ENCODE results near the gene EPB41L2.

EPB41L2 gene

DNA sequence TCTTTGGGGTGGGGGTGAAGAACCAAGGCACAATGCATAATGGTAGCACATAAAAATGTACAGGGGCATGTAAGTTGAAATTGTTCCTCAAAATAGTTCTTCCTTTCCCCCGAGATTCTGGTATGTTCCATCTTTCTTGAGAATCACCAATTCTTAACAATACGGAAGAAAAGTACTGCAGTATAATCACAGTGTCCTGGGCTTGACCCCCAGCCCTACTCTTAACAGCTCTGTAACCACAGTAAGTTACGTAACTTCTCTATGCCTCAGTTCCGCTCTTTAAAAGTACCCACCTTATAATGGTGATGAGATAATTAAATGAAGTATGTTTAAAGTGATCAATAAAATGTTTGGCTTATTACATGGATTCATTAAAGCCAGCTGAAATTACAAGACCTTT, 131.4 kb downstream of the EPB41L2 start:
- H3K4me3 ChIP-seq (ENCODE audit: control insufficient read depth, low read depth, low read length): no peak overlapping the region
- DNase-seq (ENCODE audit: low read depth): no peak
- TF ChIP-seq, protein P1, sequence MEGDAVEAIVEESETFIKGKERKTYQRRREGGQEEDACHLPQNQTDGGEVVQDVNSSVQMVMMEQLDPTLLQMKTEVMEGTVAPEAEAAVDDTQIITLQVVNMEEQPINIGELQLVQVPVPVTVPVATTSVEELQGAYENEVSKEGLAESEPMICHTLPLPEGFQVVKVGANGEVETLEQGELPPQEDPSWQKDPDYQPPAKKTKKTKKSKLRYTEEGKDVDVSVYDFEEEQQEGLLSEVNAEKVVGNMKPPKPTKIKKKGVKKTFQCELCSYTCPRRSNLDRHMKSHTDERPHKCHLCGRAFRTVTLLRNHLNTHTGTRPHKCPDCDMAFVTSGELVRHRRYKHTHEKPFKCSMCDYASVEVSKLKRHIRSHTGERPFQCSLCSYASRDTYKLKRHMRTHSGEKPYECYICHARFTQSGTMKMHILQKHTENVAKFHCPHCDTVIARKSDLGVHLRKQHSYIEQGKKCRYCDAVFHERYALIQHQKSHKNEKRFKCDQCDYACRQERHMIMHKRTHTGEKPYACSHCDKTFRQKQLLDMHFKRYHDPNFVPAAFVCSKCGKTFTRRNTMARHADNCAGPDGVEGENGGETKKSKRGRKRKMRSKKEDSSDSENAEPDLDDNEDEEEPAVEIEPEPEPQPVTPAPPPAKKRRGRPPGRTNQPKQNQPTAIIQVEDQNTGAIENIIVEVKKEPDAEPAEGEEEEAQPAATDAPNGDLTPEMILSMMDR (IDR thresholded peaks at IDR 0.05; ENCODE audit: control insufficient read depth, insufficient read depth, low read depth, low read length, missing control alignments): no peak

DNA sequence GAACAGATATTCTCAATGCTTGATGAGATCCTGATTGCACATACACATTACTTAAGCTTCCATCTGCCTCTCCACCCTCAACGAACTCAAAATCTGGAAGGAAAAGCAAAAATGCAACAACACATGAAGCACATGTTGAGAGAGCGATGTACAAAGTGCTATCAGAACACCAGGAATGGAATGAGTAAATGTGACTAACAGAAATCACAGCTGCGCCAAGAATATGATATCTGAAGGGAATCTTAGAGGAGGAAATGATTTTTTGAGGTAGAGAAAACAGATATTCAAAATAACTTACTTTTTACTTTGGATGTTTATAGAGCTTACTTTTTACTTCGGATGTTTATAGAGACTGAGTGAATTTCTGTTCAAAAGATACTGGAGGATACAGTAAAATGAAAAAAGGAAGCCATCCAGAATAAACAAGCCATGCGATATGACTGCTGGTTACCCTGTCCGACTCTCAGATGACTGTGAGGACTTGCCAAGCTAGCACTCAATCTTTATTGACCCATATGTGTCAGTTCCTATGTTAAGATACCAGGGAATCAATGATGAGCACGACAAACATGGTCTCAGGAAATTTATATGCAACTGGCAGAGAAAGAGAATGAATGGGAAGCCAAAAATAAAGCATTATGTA, 133.9 kb downstream of the EPB41L2 start:
- DNase-seq (ENCODE audit: low read depth): no peak
- no peak overlapping the region for H3K4me3 ChIP-seq (ENCODE audit: control insufficient read depth, low read depth, low read length)
- TF ChIP-seq, protein P1 (IDR thresholded peaks at IDR 0.05; ENCODE audit: control insufficient read depth, insufficient read depth, low read depth, low read length, missing control alignments): no peak

DNA sequence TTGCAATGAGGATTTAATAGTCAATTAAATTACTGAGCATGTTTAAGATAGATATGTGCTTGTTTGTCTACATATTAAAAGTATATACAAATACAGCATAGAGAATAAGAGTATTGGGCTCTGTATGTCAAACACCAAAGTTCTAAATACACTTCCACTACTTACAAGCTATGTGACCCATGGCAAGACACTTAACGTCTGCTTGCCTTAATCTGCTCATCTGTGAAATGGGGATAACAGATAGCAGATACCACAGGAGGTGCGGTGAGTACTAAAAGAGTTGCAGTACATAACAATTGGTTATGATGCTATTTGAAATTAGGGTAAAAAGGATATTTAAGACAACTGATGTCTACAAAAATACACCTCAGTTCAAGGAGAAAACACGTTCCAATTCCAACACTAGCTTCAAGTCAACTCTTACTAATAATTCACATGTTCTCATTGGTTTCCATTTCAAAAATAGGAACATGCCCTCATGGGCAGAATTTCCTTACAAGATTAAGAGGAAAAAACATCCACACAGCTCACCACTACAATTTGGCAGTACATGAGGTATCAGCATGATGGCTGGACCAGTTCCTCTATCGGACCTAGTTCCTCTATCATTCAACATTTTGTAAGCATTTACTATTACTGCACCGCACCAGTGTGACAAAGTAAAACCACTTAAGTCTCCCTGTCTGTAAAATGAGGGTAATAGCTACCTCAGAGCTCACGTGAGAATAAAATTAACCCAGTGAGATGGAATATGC, 134.7 kb downstream of the EPB41L2 start:
- no peak for DNase-seq (ENCODE audit: low read depth)
- TF ChIP-seq, protein P1 (IDR thresholded peaks at IDR 0.05; ENCODE audit: control insufficient read depth, insufficient read depth, low read depth, low read length, missing control alignments): no peak
- no peak overlapping the region for H3K4me3 ChIP-seq (ENCODE audit: control insufficient read depth, low read depth, low read length)

DNA sequence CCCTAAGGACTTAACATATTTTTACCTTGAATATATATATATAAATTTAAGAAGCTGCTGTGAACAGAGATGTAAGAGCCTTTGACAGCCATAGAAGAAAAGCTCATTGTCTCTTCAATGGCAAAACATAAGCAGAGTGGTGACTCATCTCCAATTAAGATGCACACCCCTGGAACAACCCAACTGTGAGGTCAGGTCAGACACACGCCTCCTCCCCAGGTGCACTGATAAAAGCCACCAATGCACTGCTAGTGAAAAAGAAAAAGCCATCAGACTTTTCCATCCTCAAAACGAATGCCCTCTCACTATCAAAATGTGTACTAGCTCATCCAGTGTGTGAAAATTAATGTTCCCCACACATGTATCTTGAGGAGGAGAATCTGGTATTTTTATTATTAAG, 135.7 kb downstream of the EPB41L2 start:
- DNase-seq (ENCODE audit: low read depth): no peak
- TF ChIP-seq, protein P1 (IDR thresholded peaks at IDR 0.05; ENCODE audit: control insufficient read depth, insufficient read depth, low read depth, low read length, missing control alignments): no peak
- H3K4me3 ChIP-seq (ENCODE audit: control insufficient read depth, low read depth, low read length): no peak overlapping the region

DNA sequence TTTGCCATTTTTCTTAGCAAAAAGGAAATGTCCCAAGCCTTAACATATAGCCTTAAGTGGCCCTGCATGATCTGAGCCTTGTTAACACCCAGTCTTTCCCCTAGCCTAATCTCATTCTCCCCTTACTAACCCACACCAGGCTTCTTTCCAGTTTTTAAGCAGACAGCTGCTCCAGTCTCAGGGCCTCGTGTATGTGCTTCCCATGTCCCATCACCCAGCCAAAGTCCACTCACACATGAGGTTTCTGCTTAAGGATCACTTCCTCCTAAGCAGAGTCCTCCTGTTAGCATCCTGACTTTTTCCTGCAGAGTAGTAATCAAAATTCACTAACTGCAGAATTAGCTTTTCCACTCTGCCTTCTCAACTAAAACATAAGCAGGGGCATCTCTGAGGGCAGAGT, 139.7 kb downstream of the EPB41L2 start:
- H3K4me3 ChIP-seq (ENCODE audit: control insufficient read depth, low read depth, low read length): no peak overlapping the region
- DNase-seq (ENCODE audit: low read depth): no peak
- TF ChIP-seq, protein P1 (IDR thresholded peaks at IDR 0.05; ENCODE audit: control insufficient read depth, insufficient read depth, low read depth, low read length, missing control alignments): no peak

DNA sequence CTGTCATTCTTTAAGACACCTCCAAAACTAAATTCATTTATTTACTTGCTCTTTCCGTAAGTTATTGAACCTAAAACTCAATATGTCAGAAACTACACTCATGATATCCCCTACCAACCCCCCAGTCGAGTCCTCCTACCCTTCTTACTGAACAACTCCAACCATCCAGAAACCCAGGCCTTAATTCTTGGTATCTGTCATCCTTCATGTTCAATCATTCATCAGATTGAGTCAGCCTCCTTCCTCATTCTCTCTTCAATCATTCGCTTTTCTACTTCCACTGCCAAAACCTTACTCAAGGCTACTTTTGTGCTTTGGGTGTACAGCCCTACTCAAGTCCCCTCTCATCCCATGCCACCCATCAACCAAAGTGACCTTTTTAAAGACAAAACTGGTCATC, 140.1 kb downstream of the EPB41L2 start:
- DNase-seq (ENCODE audit: low read depth): no peak
- TF ChIP-seq, protein P1 (IDR thresholded peaks at IDR 0.05; ENCODE audit: control insufficient read depth, insufficient read depth, low read depth, low read length, missing control alignments): no peak

More for the DNA sequence above, 140.1 kb downstream of the EPB41L2 start:
- H3K4me3 ChIP-seq (ENCODE audit: control insufficient read depth, low read depth, low read length): no peak overlapping the region

All from AG09309 (cell line).